ENCODE measurements around the gene WNT3. TPM values are rescaled to one million over a fixed set of nuclear protein-coding genes. Genes with fewer than 3 reads are reported as not detected.
A peak's percentile ranks its signal among the peaks of the same experiment; 100 is the strongest.

WNT3 gene
- total RNA-seq, 1 experiment from 2014 or later, result 5.5 TPM

DNA sequence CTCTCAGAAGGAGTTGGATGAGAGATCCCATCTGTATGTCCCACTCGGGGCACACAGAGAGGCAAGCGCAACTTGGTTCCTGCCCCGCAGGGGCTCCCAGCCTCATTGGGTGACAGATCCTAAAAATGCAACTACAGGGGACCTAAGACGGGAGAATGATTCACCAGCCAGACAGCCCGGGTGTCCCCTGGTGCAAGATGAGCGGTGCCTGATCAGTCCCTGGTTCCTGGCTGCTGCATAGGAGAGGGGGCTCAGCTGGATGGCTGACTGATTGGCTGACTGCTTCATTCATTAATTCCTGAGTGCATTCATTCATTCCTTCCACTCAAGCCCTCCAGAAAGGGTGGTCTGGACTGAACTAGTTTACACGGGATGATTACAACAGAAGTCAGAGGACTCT is 22.0 kb downstream of the WNT3 start:
- Histone ChIP-seq H2AFZ (ENCODE audit: low read depth, low read length, poor library complexity, severe bottlenecking) (no peak overlapping the region), H3K4me2 (ENCODE audit: low read length) (peak overlapping the region; percentile 68), H3K79me2 (ENCODE audit: insufficient read depth, low read length) (no peaks in the 10 kb centered on the region), H3K9me3 (ENCODE audit: control insufficient read depth in 1 of 2, insufficient read depth in 1 of 2, low read depth in 1 of 2, low read length in 2 of 2) (no peaks in the 10 kb centered on the region), H3K36me3 (ENCODE audit: control insufficient read depth in 1 of 2, insufficient read depth in 2 of 2, low read length in 2 of 2) (no peaks in the 10 kb centered on the region), H3K27ac (ENCODE audit: low read depth, low read length) (no peak overlapping the region), H4K20me1 (ENCODE audit: insufficient read depth) (no peaks in the 10 kb centered on the region), H3K9me2 (ENCODE audit: insufficient read depth) (no peaks in the 10 kb centered on the region), H3K9ac (ENCODE audit: low read length) (no peak overlapping the region), H3K27me3 (ENCODE audit: insufficient read depth, low read length) (no peaks in the 10 kb centered on the region), H3K4me1 (ENCODE audit: control insufficient read depth in 1 of 2, insufficient read depth in 2 of 2, low read length in 2 of 2) (peaks cover 23 to 31% of the 10 kb centered on the region in 2 experiments), H3K4me3 (replicated peaks in 1 of 2; ENCODE audit: low read depth in 1 of 2, low read length in 2 of 2) (no peak overlapping the region)
- ChIA-PET CTCF (no interaction called here), RAD21 (ENCODE audit: low non-redundant PET in 1 of 2, low total read pairs in 2 of 2, uncharacterized antibody in 2 of 2, unreplicated experiment in 2 of 2) (no interaction called here), POLR2A (no interaction called here)
- TF ChIP-seq, protein P1, sequence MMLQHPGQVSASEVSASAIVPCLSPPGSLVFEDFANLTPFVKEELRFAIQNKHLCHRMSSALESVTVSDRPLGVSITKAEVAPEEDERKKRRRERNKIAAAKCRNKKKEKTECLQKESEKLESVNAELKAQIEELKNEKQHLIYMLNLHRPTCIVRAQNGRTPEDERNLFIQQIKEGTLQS (IDR thresholded peaks at IDR 0.05), result no peak
- TF ChIP-seq RAD21 (IDR thresholded peaks at IDR 0.05; ENCODE audit: low read depth), result no peak
- ATAC-seq (no peak), DNase-seq (ENCODE audit: low read depth, low spot score) (no peak)
- no TSS peak for BruUV-seq (replicated peaks)
- intact Hi-C loops (cut with micrococcal nuclease), result no loop called here

DNA sequence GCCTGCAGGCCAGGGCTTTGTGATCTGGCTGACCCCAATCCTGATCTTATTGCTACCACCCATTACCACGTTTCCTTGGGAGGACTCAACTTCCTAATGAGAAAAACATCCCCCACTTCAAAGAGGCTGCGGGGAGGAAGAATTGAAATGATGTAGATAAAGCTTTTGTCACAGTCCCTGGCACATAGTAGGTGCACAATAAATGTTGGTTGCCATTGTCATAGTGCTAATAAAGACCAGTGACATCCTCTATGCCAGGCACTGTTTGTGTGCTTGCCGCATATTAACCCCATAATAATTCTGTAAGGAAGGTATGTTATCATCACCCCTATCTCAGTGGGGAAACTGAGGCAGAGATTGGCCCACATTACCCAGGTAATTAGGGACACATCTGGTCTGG is 22.4 kb downstream of the WNT3 start:
- Histone ChIP-seq H3K27ac (ENCODE audit: low read depth, low read length) (peak overlapping the region; percentile 71), H3K9me2 (ENCODE audit: insufficient read depth) (no peaks in the 10 kb centered on the region), H3K27me3 (ENCODE audit: insufficient read depth, low read length) (no peaks in the 10 kb centered on the region), H2AFZ (ENCODE audit: low read depth, low read length, poor library complexity, severe bottlenecking) (peak overlapping the region; percentile 67), H4K20me1 (ENCODE audit: insufficient read depth) (no peaks in the 10 kb centered on the region), H3K4me3 (replicated peaks in 1 of 2; ENCODE audit: low read depth in 1 of 2, low read length in 2 of 2) (peak overlapping the region in 1 of 2 experiments; percentile 44; a peak in 2 of 4 replicates), H3K79me2 (ENCODE audit: insufficient read depth, low read length) (no peaks in the 10 kb centered on the region), H3K36me3 (ENCODE audit: control insufficient read depth in 1 of 2, insufficient read depth in 2 of 2, low read length in 2 of 2) (no peaks in the 10 kb centered on the region), H3K9me3 (ENCODE audit: control insufficient read depth in 1 of 2, insufficient read depth in 1 of 2, low read depth in 1 of 2, low read length in 2 of 2) (no peaks in the 10 kb centered on the region), H3K4me1 (ENCODE audit: control insufficient read depth in 1 of 2, insufficient read depth in 2 of 2, low read length in 2 of 2) (peaks cover 23 to 31% of the 10 kb centered on the region in 2 experiments), H3K4me2 (ENCODE audit: low read length) (peak overlapping the region; percentile 68), H3K9ac (ENCODE audit: low read length) (peak overlapping the region; percentile 40; the same call in 1 of the 2 replicates)
- ATAC-seq, result no peak
- BruUV-seq (replicated peaks), result no TSS peak
- ChIA-PET POLR2A (no interaction called here), CTCF (no interaction called here), RAD21 (ENCODE audit: low non-redundant PET in 1 of 2, low total read pairs in 2 of 2, uncharacterized antibody in 2 of 2, unreplicated experiment in 2 of 2) (no interaction called here)
- no peak for DNase-seq (ENCODE audit: low read depth, low spot score)
- TF ChIP-seq, protein P1 (IDR thresholded peaks at IDR 0.05), result no peak
- TF ChIP-seq POLR2AphosphoS5 (IDR thresholded peaks at IDR 0.05; ENCODE audit: low read depth, low read length), result no peak
- TF ChIP-seq SRF (IDR thresholded peaks at IDR 0.05; ENCODE audit: low read depth), result no peak
- TF ChIP-seq, protein P2, sequence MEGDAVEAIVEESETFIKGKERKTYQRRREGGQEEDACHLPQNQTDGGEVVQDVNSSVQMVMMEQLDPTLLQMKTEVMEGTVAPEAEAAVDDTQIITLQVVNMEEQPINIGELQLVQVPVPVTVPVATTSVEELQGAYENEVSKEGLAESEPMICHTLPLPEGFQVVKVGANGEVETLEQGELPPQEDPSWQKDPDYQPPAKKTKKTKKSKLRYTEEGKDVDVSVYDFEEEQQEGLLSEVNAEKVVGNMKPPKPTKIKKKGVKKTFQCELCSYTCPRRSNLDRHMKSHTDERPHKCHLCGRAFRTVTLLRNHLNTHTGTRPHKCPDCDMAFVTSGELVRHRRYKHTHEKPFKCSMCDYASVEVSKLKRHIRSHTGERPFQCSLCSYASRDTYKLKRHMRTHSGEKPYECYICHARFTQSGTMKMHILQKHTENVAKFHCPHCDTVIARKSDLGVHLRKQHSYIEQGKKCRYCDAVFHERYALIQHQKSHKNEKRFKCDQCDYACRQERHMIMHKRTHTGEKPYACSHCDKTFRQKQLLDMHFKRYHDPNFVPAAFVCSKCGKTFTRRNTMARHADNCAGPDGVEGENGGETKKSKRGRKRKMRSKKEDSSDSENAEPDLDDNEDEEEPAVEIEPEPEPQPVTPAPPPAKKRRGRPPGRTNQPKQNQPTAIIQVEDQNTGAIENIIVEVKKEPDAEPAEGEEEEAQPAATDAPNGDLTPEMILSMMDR (IDR thresholded peaks at IDR 0.05 in 2 of 3, conservative IDR thresholded peaks at IDR 0.05 in 1 of 3; ENCODE audit: borderline replicate concordance in 1 of 3, insufficient read depth in 1 of 3, low read depth in 2 of 3, low read length in 2 of 3), result 0 out of 6 replicates have a peak, but pooled peaks of 1 of the 3 experiments have one; percentile 7
- intact Hi-C loops (cut with micrococcal nuclease), result no loop called here

All from HCT116 (cell line).